ENCODE data around the gene SPSB4. TPM values are rescaled to one million over a fixed set of nuclear protein-coding genes. Genes with fewer than 3 reads are reported as not detected.

SPSB4 gene
- total and polyA plus RNA-seq, 10 of the 15 experiments (the other 5 are each of a cell fraction or from before 2014, with no cell fraction given): not detected

DNA sequence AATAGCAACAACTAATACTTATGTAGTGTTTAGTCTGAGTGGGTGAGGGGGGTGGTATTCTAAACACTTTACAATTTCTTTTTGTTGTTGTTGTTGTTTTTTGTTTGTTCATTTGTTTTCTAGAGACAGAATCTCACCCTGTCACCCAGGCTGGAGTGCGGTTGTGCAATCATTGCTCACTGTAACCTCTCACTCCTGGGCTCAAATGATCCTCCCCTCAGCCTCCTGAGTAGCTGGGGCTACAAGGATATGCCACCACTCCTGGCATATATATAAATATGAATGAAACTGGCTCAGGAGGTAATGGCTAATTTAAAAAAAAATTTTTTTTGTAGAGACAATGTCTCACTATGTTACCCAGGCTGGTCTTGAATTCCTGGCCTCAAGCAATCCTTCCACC is 19.1 kb downstream of the SPSB4 start:
- Histone ChIP-seq H2AFZ (ENCODE audit: control insufficient read depth, low read depth, low read length) (no peak overlapping the region), H3K4me3 (no peak overlapping the region), H3K36me3 (ENCODE audit: control insufficient read depth in 2 of 2, insufficient read depth in 2 of 2, low read length in 1 of 2) (no peaks in the 10 kb centered on the region), H3K9ac (ENCODE audit: control insufficient read depth, insufficient read depth, low read length) (no peak overlapping the region), H3K4me1 (ENCODE audit: control insufficient read depth, insufficient read depth, low read length) (no peaks in the 10 kb centered on the region), H3K27me3 (replicated peaks in 1 of 2; ENCODE audit: control insufficient read depth in 2 of 2, insufficient read depth in 2 of 2, low read length in 1 of 2) (peaks cover 0 to 2% of the 10 kb centered on the region in 2 experiments; a peak in 1 of 4 replicates), H3K4me2 (ENCODE audit: control insufficient read depth, insufficient read depth) (no peak overlapping the region), H3K9me3 (replicated peaks; ENCODE audit: control insufficient read depth, insufficient read depth, low read length) (no peaks in the 10 kb centered on the region), H4K20me1 (ENCODE audit: control insufficient read depth, insufficient read depth) (no peaks in the 10 kb centered on the region), H3K79me2 (ENCODE audit: control insufficient read depth, insufficient read depth, low read length) (no peaks in the 10 kb centered on the region), H3K27ac (ENCODE audit: control insufficient read depth, insufficient read depth) (no peak overlapping the region)
- ChIA-PET CTCF (no interaction called here), POLR2A (no interaction called here), SMC1A (ENCODE audit: uncharacterized antibody, unreplicated experiment) (no interaction called here), RAD21 (ENCODE audit: unreplicated experiment) (no interaction called here)
- in situ Hi-C loops (cut with MboI) (no loop called here), intact Hi-C loops (cut with micrococcal nuclease; ENCODE audit: unreplicated experiment) (no loop called here)
- ATAC-seq (no peak), DNase-seq (ENCODE audit: low read depth, low spot score) (no peak), FAIRE-seq (no peak)
- BruUV-seq (replicated peaks): no TSS peak
- 0% methylated on average over 1 of the region's 1 CpG for WGBS (ENCODE audit: insufficient coverage, insufficient replicate concordance, low lambda C conversion rate, missing lambda C conversion rate)
- TF ChIP-seq MLLT1 (IDR thresholded peaks at IDR 0.05) (no peak), KLF5 (IDR thresholded peaks at IDR 0.05; ENCODE audit: partially characterized antibody) (no peak), ZBTB4 (CRISPR knock-in tag; IDR thresholded peaks at IDR 0.05) (no peak), ESRRA (IDR thresholded peaks at IDR 0.05; ENCODE audit: low read length) (no peak), SREBF1 (IDR thresholded peaks at IDR 0.05; ENCODE audit: low read length) (no peak), RUNX3 (IDR thresholded peaks at IDR 0.05; ENCODE audit: low read length) (no peak), SUZ12 (IDR thresholded peaks at IDR 0.05; ENCODE audit: unreplicated experiment) (no peak), DPF2 (IDR thresholded peaks at IDR 0.05) (no peak), RFX5 (IDR thresholded peaks at IDR 0.05; ENCODE audit: low read depth, low read length) (no peak), E2F4 (IDR thresholded peaks at IDR 0.05; ENCODE audit: low read depth, low read length) (no peak), JUND (IDR thresholded peaks at IDR 0.05; ENCODE audit: low read depth, low read length) (no peak), BCL11A (IDR thresholded peaks at IDR 0.05; ENCODE audit: low read depth, low read length) (no peak), CHD4 (IDR thresholded peaks at IDR 0.05) (no peak), ETV6 (conservative IDR thresholded peaks at IDR 0.05 in 1 of 2, IDR thresholded peaks at IDR 0.05 in 1 of 2; ENCODE audit: borderline replicate concordance in 1 of 2, low read depth in 1 of 2) (no peak)
- TF ChIP-seq, protein P1, sequence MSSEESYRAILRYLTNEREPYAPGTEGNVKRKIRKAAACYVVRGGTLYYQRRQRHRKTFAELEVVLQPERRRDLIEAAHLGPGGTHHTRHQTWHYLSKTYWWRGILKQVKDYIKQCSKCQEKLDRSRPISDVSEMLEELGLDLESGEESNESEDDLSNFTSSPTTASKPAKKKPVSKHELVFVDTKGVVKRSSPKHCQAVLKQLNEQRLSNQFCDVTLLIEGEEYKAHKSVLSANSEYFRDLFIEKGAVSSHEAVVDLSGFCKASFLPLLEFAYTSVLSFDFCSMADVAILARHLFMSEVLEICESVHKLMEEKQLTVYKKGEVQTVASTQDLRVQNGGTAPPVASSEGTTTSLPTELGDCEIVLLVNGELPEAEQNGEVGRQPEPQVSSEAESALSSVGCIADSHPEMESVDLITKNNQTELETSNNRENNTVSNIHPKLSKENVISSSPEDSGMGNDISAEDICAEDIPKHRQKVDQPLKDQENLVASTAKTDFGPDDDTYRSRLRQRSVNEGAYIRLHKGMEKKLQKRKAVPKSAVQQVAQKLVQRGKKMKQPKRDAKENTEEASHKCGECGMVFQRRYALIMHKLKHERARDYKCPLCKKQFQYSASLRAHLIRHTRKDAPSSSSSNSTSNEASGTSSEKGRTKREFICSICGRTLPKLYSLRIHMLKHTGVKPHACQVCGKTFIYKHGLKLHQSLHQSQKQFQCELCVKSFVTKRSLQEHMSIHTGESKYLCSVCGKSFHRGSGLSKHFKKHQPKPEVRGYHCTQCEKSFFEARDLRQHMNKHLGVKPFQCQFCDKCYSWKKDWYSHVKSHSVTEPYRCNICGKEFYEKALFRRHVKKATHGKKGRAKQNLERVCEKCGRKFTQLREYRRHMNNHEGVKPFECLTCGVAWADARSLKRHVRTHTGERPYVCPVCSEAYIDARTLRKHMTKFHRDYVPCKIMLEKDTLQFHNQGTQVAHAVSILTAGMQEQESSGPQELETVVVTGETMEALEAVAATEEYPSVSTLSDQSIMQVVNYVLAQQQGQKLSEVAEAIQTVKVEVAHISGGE (CRISPR knock-in tag; IDR thresholded peaks at IDR 0.05): no peak
- TF ChIP-seq, protein P2, sequence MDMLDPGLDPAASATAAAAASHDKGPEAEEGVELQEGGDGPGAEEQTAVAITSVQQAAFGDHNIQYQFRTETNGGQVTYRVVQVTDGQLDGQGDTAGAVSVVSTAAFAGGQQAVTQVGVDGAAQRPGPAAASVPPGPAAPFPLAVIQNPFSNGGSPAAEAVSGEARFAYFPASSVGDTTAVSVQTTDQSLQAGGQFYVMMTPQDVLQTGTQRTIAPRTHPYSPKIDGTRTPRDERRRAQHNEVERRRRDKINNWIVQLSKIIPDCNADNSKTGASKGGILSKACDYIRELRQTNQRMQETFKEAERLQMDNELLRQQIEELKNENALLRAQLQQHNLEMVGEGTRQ (IDR thresholded peaks at IDR 0.05; ENCODE audit: borderline replicate concordance, low read depth, low read length): no peak

All from GM12878 (cell line).